LNCaP clone FGC (cell line): ENCODE data around the gene IL3.

Experiments
- DNase-seq: peaks from one replicate; pipeline ENCODE4 v3.0.0-alpha.2; 2011; ENCODE audit warnings: low read depth
- H3K4me3 ChIP-seq: 2 replicates; pipeline ENCODE4 v1.5.1; 2011; ENCODE audit warnings: mild to moderate bottlenecking, low read depth, low read length, control low read depth
- TF ChIP-seq, protein P1 (sequence below): IDR thresholded peaks from 2 replicates; pipeline ENCODE4 v1.5.1; 2012; ENCODE audit warnings: mild to moderate bottlenecking; ENCODE audit not compliant: control insufficient read depth, insufficient read depth; ENCODE audit errors: extremely low read depth

Gene IL3

DNA sequence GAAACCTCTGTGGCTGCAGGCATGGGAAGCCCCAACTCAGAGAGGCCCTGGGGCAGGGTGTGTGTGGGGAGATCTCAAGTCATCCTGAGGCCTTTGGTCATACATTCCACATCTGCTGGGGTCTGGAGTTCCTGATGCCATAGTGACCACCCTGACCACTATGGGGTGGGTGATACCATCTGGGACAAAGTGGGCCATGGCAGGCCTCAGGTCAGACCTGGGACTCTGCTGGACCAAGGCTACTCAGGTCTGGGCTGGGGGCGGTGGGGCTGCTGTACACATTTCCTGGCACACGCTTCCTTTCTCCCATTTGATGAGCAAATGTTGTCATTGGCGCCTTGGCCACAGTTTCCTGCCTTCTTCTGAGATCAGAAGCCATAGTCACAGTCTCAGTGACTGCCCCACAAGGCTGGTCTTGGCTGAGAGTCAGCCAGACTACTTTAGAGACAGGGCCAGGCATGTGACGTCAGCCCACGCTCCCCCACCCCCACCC lies 33.9 kb upstream of the IL3 start:
- no peak overlapping the region for H3K4me3 ChIP-seq
- TF ChIP-seq, protein P1, sequence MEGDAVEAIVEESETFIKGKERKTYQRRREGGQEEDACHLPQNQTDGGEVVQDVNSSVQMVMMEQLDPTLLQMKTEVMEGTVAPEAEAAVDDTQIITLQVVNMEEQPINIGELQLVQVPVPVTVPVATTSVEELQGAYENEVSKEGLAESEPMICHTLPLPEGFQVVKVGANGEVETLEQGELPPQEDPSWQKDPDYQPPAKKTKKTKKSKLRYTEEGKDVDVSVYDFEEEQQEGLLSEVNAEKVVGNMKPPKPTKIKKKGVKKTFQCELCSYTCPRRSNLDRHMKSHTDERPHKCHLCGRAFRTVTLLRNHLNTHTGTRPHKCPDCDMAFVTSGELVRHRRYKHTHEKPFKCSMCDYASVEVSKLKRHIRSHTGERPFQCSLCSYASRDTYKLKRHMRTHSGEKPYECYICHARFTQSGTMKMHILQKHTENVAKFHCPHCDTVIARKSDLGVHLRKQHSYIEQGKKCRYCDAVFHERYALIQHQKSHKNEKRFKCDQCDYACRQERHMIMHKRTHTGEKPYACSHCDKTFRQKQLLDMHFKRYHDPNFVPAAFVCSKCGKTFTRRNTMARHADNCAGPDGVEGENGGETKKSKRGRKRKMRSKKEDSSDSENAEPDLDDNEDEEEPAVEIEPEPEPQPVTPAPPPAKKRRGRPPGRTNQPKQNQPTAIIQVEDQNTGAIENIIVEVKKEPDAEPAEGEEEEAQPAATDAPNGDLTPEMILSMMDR: no peak
- no peak for DNase-seq

DNA sequence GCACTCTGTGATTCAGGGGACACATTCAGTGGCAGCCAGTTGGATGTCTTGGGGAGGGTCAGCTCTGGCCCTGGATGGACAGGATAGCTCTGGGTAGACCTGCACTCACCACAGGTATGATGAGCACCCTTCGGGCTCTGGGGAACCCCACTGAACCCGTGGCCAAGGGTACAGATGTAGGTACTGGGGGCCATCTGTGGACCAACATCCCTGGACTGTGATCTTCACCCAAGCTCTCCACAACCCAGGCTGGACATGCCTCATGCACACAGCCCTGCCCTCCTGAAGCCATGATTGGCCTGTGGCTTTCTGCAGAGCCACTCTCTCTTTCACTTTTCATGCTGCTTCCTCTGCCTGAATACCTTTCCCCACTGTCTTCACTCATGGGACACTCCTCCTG lies 33.4 kb upstream of the IL3 start:
- H3K4me3 ChIP-seq: no peak overlapping the region
- no peak for DNase-seq
- TF ChIP-seq, protein P1: no peak

DNA sequence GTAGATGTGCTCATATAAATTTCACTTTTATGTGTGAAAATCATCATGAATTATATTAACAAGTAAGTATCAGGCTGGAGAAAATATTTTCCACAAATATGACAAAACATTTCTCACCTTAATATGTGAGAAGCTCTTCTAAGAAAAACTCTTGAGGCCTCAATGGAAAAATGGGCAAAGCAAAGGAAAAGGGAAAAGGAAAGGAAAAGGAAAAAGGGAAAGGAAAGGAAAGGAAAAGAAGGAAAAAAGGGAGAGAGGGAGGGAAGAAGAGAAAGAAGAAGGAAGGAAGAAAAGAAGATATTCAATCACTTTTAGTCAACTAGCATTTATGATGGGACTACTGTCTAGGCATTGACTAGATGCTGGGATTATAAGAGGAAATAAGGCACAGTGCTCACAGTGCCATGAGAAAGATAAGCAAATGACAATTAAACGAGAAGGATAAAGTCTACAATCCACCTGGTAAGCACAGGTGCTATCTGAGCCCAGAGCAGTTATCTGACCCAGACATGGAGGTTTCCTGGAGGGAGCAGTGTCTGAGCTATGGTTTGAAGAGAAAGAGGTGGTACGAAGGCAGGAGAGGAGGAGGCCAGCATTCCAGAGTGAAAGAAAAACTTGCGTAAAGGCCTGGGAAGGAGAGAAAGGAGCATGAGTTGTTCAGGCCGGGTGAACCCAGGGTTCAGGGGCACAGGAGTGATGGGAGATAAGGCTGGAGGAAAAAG lies 30.7 kb upstream of the IL3 start:
- TF ChIP-seq, protein P1: no peak
- H3K4me3 ChIP-seq: no peak overlapping the region
- DNase-seq: no peak

DNA sequence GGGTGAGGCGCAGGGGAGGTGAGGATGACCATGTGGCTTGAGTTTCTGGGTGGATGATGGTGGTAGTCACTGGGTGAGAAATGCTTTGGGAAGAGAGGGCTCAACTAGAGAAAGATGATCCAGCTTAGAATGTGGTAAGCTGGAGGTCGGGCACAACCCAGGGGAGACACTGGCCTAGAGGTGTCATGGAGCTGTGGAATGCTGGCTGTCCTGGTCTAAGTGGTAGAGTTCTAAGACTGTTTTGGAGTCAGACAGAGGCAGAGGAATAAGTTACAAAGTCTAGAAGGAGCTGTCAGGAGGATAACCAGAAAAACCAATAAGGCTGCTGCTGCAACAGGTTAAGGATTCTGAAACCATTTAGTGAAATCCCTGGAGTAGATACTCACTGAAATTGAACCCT lies 29.8 kb upstream of the IL3 start:
- TF ChIP-seq, protein P1: no peak
- H3K4me3 ChIP-seq: no peak overlapping the region
- DNase-seq: no peak

DNA sequence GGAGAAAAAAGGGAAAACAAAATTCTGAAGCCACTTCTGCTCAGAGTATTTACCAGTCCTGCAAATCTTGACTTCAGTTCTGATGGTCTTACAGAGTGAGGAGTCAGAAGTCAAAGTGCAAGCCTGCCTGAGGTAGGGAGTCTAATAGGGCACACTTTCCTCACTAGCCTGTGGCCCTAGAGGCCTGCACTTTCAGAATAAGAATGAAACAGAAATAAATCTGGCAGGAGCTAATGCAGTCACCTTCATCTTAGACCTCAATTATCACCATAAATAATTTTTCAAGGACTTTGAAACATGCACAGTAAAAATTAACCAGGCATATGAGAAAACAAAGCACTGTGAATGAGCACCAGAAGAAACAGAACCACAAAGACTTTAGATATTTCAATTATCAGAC lies 28.3 kb upstream of the IL3 start:
- TF ChIP-seq, protein P1: no peak
- no peak overlapping the region for H3K4me3 ChIP-seq
- no peak for DNase-seq

DNA sequence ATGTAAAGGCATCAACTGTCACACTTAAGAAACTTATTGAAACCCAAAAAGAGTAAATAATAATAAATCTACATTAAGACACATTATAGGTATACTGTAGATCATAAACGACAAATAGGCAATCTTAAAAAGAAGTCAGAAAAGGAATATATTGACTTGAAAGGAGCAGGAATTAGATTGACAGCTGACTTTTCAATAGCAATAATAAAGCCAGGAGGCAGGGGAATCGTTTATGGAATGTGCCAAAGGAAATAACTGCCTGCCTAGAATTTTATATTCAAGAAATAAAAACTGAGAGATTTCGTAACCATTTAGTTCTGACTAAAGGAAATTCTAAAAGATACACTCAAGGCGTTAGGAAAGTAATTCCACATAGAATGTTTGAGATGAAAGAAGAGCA lies 27.3 kb upstream of the IL3 start:
- no peak for DNase-seq
- no peak overlapping the region for H3K4me3 ChIP-seq
- TF ChIP-seq, protein P1: no peak

DNA sequence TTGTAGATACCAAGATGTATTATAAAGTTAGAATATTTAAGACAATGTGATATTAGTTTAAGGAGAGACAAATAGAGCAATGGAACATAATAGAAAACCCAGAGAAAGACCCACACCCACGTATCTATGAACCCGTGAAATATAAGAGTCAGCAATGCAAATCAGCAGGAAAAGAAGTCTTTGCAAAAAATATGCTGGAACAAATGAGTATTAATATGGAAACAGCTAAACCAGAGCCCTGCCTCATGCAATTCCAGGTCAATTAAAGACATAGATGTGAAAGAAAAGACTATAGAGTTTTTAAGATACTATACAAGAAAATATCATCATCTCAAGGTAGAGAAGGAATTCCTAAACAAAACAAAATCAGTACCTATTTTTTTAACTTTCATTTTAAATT lies 23.1 kb upstream of the IL3 start:
- no peak overlapping the region for H3K4me3 ChIP-seq
- DNase-seq: no peak
- TF ChIP-seq, protein P1: no peak
